AG04450 (cell line): ENCODE results near the gene TMEM45B. TPM values are rescaled to one million over a fixed set of nuclear protein-coding genes. Genes with fewer than 3 reads are reported as not detected.

Source experiments
- CTCF ChIA-PET: fragments of 300-600, 350-600 bp; formaldehyde crosslinking; extraction: SDS; loops from one replicate; lab custom pipeline; 2022; ENCODE audit warnings: antibody characterized with exemption, inconsistent platforms; lab: Charles Lee
- POLR2A ChIA-PET: fragments of 350-600 bp; formaldehyde crosslinking; extraction: SDS; loops from one replicate; lab custom pipeline; 2021; ENCODE audit warnings: antibody characterized with exemption, inconsistent platforms; lab: Yijun Ruan, JAX
- DNase-seq: peaks from one replicate; pipeline ENCODE4 v3.0.0-alpha.2; 2011; ENCODE audit warnings: low read depth, low spot score
- H3K27ac ChIP-seq: one replicate; pipeline ENCODE4 v1.5.1; 2012; ENCODE audit warnings: low read depth, low read length, control low read depth
- H3K27me3 ChIP-seq: one replicate; pipeline ENCODE4 v1.6.0; 2012; ENCODE audit warnings: low read length; ENCODE audit not compliant: control insufficient read depth, insufficient read depth
- H3K4me3 ChIP-seq: 2 replicates; pipeline ENCODE4 v1.5.1; 2011; ENCODE audit warnings: mild to moderate bottlenecking, low read depth, low read length, control low read depth
- H3K9me3 ChIP-seq: 2 replicates; pipeline ENCODE4 v1.5.1; 2012; ENCODE audit warnings: low read length; ENCODE audit not compliant: control insufficient read depth, insufficient read depth
- polyA plus RNA-seq: library from polyadenylated mRNA; depleted of rRNA; stranded (reverse); fragments of >200 nt; gene quantifications from 2 replicates; pipeline ENCODE4 v1.2.3, GENCODE V29; 2011
- TF ChIP-seq, protein P1 (sequence below): IDR thresholded peaks from 2 replicates; pipeline ENCODE4 v1.5.1; 2011; ENCODE audit warnings: low read depth, low read length, control low read depth, inconsistent platforms

TMEM45B gene
- polyA plus RNA-seq, 1 experiment: not detected

DNA sequence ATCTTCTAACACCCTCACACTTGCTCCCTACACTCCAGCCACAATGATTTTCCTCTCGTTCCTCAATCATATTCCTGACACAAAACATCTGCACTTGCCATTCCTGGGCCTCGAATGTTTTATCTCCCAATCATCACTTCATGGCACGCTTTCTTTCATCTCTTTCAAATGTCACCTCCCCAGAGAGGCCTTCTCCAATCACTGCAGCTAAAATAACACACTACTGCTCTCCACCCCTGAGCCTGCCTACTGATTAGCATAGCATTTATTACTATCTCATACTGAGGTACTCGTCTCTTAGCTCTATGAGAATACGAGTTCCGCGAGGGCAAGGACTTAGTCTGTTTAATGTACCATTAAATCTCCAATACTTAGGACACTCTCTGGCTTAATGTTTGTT lies 56.3 kb downstream of the TMEM45B start:
- H3K27me3 ChIP-seq: no peaks in the 10 kb centered on the region
- no peak overlapping the region for H3K27ac ChIP-seq
- CTCF ChIA-PET: no interaction called here
- H3K4me3 ChIP-seq: no peak overlapping the region
- TF ChIP-seq, protein P1, sequence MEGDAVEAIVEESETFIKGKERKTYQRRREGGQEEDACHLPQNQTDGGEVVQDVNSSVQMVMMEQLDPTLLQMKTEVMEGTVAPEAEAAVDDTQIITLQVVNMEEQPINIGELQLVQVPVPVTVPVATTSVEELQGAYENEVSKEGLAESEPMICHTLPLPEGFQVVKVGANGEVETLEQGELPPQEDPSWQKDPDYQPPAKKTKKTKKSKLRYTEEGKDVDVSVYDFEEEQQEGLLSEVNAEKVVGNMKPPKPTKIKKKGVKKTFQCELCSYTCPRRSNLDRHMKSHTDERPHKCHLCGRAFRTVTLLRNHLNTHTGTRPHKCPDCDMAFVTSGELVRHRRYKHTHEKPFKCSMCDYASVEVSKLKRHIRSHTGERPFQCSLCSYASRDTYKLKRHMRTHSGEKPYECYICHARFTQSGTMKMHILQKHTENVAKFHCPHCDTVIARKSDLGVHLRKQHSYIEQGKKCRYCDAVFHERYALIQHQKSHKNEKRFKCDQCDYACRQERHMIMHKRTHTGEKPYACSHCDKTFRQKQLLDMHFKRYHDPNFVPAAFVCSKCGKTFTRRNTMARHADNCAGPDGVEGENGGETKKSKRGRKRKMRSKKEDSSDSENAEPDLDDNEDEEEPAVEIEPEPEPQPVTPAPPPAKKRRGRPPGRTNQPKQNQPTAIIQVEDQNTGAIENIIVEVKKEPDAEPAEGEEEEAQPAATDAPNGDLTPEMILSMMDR: no peak
- no peak for DNase-seq
- POLR2A ChIA-PET: no interaction called here
- no peaks in the 10 kb centered on the region for H3K9me3 ChIP-seq

DNA sequence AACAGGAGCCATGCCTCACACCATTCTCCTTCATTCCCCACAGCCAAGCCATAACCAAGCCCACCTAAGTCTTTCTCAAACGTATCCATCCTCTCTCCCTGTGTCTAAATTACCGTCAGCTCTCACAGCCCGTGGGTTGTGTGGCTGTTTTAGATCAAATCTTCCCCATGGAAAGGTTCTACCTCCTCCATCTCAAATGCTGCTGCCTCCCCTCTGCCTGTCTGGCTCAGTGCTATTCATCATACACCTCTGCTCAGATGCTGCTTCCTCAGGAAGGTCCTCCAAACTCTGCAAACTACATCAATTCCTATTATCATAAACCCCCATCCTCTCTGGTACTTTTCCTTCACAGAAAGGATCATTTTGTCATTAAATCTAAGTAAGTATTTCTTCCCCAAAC lies 64.7 kb downstream of the TMEM45B start:
- CTCF ChIA-PET: no interaction called here
- Histone ChIP-seq H3K9me3 (no peaks in the 10 kb centered on the region), H3K27ac (no peak overlapping the region), H3K27me3 (no peaks in the 10 kb centered on the region), H3K4me3 (no peak overlapping the region)
- POLR2A ChIA-PET: no interaction called here
- TF ChIP-seq, protein P1: no peak
- DNase-seq: no peak

DNA sequence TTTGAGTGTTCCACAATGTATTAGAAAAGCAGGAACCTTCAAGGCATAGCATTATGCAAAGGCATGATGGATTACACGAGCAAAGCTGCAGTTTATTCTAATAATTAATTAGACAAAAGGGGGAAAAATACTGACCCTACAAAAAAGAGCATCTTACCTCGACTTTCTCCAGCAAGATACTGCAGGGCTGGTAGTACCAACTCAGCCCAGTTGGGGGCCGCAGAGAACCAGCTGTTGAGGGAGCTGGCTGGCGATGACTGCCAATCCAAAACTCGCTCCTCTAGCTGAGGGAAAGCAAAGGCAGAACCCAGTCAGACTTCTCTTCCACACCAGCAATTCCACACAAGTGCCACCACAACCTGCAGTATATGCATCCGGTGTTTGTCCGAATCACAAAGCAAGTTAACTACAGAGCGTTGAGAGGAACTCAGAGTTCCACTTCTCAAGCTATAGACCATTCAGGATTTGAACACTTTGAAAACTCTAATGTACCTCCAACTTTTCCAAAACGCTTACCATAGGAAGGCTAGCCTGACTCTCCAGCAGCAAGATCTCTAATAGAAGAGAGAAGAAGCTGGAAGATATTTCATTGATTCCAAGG lies 66.0 kb downstream of the TMEM45B start:
- no peaks in the 10 kb centered on the region for H3K9me3 ChIP-seq
- POLR2A ChIA-PET: interaction anchor here (0.6 kb wide), 1 partner anchor 245 kb away, joined by 5 read pairs; no protein-coding TSS in a partner anchor
- H3K27me3 ChIP-seq: no peaks in the 10 kb centered on the region
- DNase-seq: no peak
- TF ChIP-seq, protein P1: peak; percentile 70
- no peak overlapping the region for H3K27ac ChIP-seq
- CTCF ChIA-PET: interaction anchor here (0.5 to 3.5 kb wide), 5 partner anchors 30 to 257 kb away, joined by 3 to 43 read pairs (median 3); no protein-coding TSS in a partner anchor
- H3K4me3 ChIP-seq: no peak overlapping the region

DNA sequence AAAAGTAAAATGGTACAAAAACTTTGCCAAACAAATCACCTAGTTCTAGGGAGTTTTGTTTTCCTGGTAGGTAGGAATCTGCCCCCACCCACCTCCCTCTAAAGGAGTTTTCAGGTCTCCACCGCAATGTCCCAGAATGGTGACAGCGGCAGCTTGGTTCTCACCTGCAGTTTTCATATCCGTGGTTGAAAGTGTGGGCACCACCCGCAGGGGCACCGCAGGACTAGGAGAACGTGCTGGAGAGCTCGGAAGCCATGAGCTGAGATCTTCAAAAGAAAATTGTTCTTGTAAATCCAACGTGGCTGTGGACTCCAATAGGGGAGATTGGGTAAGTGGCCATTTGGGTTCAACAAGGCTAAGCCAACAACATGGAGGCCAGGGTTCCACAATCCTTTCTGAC lies 68.9 kb downstream of the TMEM45B start:
- no peak for DNase-seq
- TF ChIP-seq, protein P1: no peak
- H3K27me3 ChIP-seq: no peaks in the 10 kb centered on the region
- no peak overlapping the region for H3K4me3 ChIP-seq
- no peaks in the 10 kb centered on the region for H3K9me3 ChIP-seq
- ChIA-PET POLR2A (no interaction called here), CTCF (interaction anchor here (1.4 kb wide), 1 partner anchor 117 kb away, joined by 3 read pairs; no protein-coding TSS in a partner anchor)
- H3K27ac ChIP-seq: no peak overlapping the region

DNA sequence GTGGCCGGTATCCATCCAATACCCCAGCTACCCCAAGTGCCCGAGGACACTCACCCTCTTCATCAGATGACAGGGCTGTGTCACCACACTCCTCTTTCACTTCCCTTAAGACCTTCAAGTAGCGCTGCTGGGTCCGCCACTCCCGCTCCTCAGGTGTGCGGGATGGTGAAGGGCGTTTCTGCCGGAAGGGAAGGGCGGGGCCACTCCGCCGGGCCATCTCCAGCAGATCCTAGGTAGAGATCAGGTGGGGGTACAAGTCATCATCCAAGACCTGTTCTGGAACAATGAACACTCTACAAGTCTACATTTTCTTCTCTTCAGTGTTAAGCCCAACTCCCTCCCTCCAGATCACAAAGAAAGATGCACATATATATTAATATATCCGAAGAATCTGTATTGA lies 69.7 kb downstream of the TMEM45B start:
- Histone ChIP-seq H3K27me3 (no peaks in the 10 kb centered on the region), H3K27ac (no peak overlapping the region), H3K4me3 (no peak overlapping the region), H3K9me3 (no peaks in the 10 kb centered on the region)
- no peak for DNase-seq
- TF ChIP-seq, protein P1: no peak
- CTCF ChIA-PET: no interaction called here
- POLR2A ChIA-PET: no interaction called here
